ENCODE results near the gene MTHFS. TPM values are rescaled to one million over a fixed set of nuclear protein-coding genes. Genes with fewer than 3 reads are reported as not detected.

The MTHFS gene
- total RNA-seq, 1 experiment from 2014 or later: 8.7 TPM

DNA sequence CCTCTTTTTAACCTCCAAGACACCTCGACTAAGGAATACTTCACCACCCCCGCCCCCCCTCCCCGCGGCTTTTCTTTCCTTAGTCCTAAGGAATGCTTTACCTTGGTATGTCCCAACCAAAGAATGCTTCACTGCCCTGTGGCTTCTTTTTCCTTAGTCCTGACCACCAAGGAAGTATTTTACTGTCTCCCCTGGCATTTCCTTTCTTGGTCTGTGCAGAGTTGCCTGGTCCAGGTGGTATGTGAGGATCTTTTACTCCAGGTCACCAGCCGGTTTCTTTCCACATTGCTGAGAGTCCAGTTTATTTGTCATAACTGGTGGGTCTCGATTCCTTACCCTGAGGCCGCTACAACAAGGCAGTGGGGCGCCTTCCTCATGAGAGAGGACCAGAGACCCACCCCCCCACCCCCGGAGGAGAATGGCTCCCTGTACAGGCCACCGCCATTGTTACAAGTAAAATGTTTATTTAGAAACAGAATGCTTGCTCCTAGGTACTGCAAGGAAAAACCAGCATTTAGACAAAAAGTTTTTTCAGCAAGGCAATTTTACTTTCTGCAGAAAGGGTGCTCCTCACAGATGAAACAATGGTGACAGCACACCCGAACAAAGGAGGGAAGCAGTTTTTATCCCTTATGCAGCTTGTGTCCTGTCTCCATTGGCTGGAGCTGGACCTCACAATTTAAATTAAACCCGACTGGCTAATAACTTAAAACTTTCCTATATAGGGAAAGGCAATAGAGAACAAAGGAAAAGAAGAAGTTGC, 23.1 kb upstream of the MTHFS start:
- Histone ChIP-seq H3K36me3 (ENCODE audit: insufficient read depth, low read length, poor library complexity, severe bottlenecking) (peaks cover 9% of the 10 kb centered on the region), H3K27ac (ENCODE audit: low read depth, low read length, poor library complexity, severe bottlenecking) (no peak overlapping the region), H3K27me3 (replicated peaks; ENCODE audit: insufficient read depth, low read depth, low read length, poor library complexity) (no peaks in the 10 kb centered on the region), H3K4me3 (ENCODE audit: low read depth, low read length, poor library complexity, severe bottlenecking) (no peak overlapping the region), H3K9me3 (ENCODE audit: low read depth, low read length, poor library complexity, severe bottlenecking) (peaks cover 49% of the 10 kb centered on the region), H3K4me1 (ENCODE audit: insufficient read depth, low read length, poor library complexity, severe bottlenecking) (no peaks in the 10 kb centered on the region)
- BruUV-seq (replicated peaks): no TSS peak
- CTCF ChIA-PET: no interaction called here
- POLR2A ChIA-PET (ENCODE audit: low non-redundant PET): no interaction called here
- intact Hi-C loops (cut with micrococcal nuclease; ENCODE audit: unreplicated experiment): loop anchor here (10.0 kb wide), 1 partner anchor 135 kb away; the partner anchor contains the start of gene ZFAND6
- no peak for DNase-seq (ENCODE audit: low spot score)
- TF ChIP-seq CTCF (conservative IDR thresholded peaks at IDR 0.05; ENCODE audit: low read depth, low read length): no peak
- no peak for TF ChIP-seq EZH2 (IDR thresholded peaks at IDR 0.05; ENCODE audit: borderline replicate concordance, low read depth, low read length, poor library complexity, severe bottlenecking)

DNA sequence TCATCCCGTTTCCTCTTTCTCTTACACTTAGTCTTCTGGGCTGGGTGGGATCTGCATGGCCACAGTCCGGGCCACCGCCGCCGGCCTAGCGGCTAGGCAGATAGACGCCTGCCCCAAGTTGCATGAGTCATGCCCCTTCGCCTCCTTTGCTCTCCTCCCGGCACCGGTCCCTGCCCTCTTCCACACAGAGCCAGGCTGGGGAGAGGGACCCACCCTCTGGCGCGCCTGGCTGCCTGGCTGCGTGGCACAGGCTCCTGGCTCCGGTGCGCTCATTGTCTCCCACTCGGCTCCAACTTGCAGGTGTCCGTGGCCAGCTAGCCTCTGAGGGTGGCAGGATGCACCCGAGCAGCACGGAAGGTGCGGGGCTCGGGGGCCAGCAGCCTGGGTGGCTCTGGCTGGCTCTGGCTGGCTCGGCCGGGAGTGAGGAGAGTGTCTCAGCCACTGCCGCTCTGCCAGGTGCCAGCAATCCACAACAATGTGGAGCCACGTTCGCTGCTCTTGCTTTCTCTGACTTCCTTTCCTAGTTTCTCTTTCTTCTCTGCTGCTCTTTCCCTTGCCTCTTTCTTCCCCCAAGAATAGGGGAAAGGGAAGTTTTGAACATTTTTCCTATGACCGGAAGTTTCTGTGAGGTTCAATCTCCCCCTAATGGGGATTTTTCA, 22.4 kb upstream of the MTHFS start:
- peaks cover 56% of the 10 kb centered on the region for H3K9me3 ChIP-seq (ENCODE audit: low read depth, low read length, poor library complexity, severe bottlenecking)
- no peak overlapping the region for H3K27ac ChIP-seq (ENCODE audit: low read depth, low read length, poor library complexity, severe bottlenecking)
- H3K27me3 ChIP-seq (replicated peaks; ENCODE audit: insufficient read depth, low read depth, low read length, poor library complexity): no peaks in the 10 kb centered on the region
- peaks cover 9% of the 10 kb centered on the region for H3K36me3 ChIP-seq (ENCODE audit: insufficient read depth, low read length, poor library complexity, severe bottlenecking)
- no peaks in the 10 kb centered on the region for H3K4me1 ChIP-seq (ENCODE audit: insufficient read depth, low read length, poor library complexity, severe bottlenecking)
- TF ChIP-seq EZH2 (IDR thresholded peaks at IDR 0.05; ENCODE audit: borderline replicate concordance, low read depth, low read length, poor library complexity, severe bottlenecking) (no peak), CTCF (conservative IDR thresholded peaks at IDR 0.05; ENCODE audit: low read depth, low read length) (no peak)
- BruUV-seq (replicated peaks): no TSS peak
- intact Hi-C loops (cut with micrococcal nuclease; ENCODE audit: unreplicated experiment): no loop called here
- CTCF ChIA-PET: no interaction called here
- POLR2A ChIA-PET (ENCODE audit: low non-redundant PET): no interaction called here
- DNase-seq (ENCODE audit: low spot score): no peak
- H3K4me3 ChIP-seq (ENCODE audit: low read depth, low read length, poor library complexity, severe bottlenecking): no peak overlapping the region

DNA sequence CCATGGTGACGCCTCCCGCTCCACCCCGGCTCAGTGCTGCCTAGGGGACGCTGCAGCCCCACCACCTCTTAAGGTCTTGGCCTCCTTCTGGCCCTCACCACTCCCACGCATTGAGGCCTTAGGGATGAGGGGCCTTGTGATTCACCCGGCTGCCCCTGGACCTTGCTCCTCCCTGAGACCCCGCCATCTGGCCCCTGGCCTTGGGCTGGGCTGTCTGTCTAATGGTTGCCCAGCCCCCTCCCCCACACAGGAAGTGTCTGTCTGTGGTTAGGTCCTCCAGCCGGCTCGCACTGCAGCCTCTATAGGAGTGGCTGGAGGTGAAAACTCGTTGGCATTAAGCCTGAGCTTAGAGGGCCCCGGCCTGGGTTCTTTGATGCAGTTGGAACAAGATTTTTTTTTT, 21.5 kb upstream of the MTHFS start:
- Histone ChIP-seq H3K27me3 (replicated peaks; ENCODE audit: insufficient read depth, low read depth, low read length, poor library complexity) (no peaks in the 10 kb centered on the region), H3K4me1 (ENCODE audit: insufficient read depth, low read length, poor library complexity, severe bottlenecking) (no peaks in the 10 kb centered on the region), H3K9me3 (ENCODE audit: low read depth, low read length, poor library complexity, severe bottlenecking) (peaks cover 61% of the 10 kb centered on the region), H3K27ac (ENCODE audit: low read depth, low read length, poor library complexity, severe bottlenecking) (no peak overlapping the region), H3K36me3 (ENCODE audit: insufficient read depth, low read length, poor library complexity, severe bottlenecking) (peaks cover 9% of the 10 kb centered on the region), H3K4me3 (ENCODE audit: low read depth, low read length, poor library complexity, severe bottlenecking) (no peak overlapping the region)
- POLR2A ChIA-PET (ENCODE audit: low non-redundant PET): no interaction called here
- CTCF ChIA-PET: no interaction called here
- no TSS peak for BruUV-seq (replicated peaks)
- no peak for TF ChIP-seq CTCF (conservative IDR thresholded peaks at IDR 0.05; ENCODE audit: low read depth, low read length)
- TF ChIP-seq EZH2 (IDR thresholded peaks at IDR 0.05; ENCODE audit: borderline replicate concordance, low read depth, low read length, poor library complexity, severe bottlenecking): no peak
- intact Hi-C loops (cut with micrococcal nuclease; ENCODE audit: unreplicated experiment): no loop called here
- DNase-seq (ENCODE audit: low spot score): no peak

Measured in A673 (cell line).